Esophagus (tissue), 2 donors: Measurements from ENCODE around the gene FYCO1. TPM values are rescaled to one million over a fixed set of nuclear protein-coding genes. Genes with fewer than 3 reads are reported as not detected.

Experiments used
- H3K27ac ChIP-seq, 2 donors: one replicate each; pipeline ENCODE4 v1.5.1; 2013; ENCODE audit warnings: low read depth in 2 of 2, mild to moderate bottlenecking in 2 of 2, inconsistent platforms in 1 of 2, low read length in 1 of 2, moderate library complexity in 1 of 2
- H3K27me3 ChIP-seq, 2 donors: one replicate each; pipeline ENCODE4 v1.6.1; 2013; ENCODE audit warnings: low read length in 2 of 2, control low read depth in 1 of 2, mild to moderate bottlenecking in 1 of 2; ENCODE audit not compliant: insufficient read depth in 2 of 2, control insufficient read depth in 1 of 2
- H3K36me3 ChIP-seq, 2 donors: one replicate each; pipeline ENCODE4 v1.6.1; 2013; ENCODE audit warnings: low read length in 1 of 2; ENCODE audit not compliant: control insufficient read depth in 2 of 2, insufficient read depth in 2 of 2
- H3K4me1 ChIP-seq, 2 donors: one replicate each; pipeline ENCODE4 v1.6.1; 2013; ENCODE audit warnings: low read length in 1 of 2; ENCODE audit not compliant: control insufficient read depth in 2 of 2, insufficient read depth in 2 of 2
- H3K4me3 ChIP-seq, 2 donors: one replicate each; pipeline ENCODE4 v1.5.1; 2013; ENCODE audit warnings: low read length in 2 of 2, mild to moderate bottlenecking in 2 of 2, low read depth in 1 of 2, moderate library complexity in 1 of 2
- H3K9me3 ChIP-seq, 2 donors: one replicate each; pipeline ENCODE4 v1.6.1; 2013; ENCODE audit warnings: mild to moderate bottlenecking in 2 of 2, low read depth in 1 of 2, low read length in 1 of 2, moderate library complexity in 1 of 2; ENCODE audit not compliant: control insufficient read depth in 2 of 2, insufficient read depth in 1 of 2
- WGBS, 2 donors: extraction: QIAGEN DNeasy Blood & Tissue Kit; methylation state at CpG; one replicate each; pipeline ENCODE4 v1.1.7; 2013; 5-methylcytosine and 5-hydroxymethylcytosine counted together
- polyA plus RNA-seq, 2 donors: library from polyadenylated mRNA; stranded (reverse); fragments of 200-250 nt; gene quantifications; one replicate each; pipeline ENCODE4 v1.2.3, GENCODE V29; 2013
- donor health status: healthy with polysubstance abuse.
- donor health status: Bipolar disorder and iron deficiency.

FYCO1 gene
- polyA plus RNA-seq, 2 donors, result 9.6 to 11.9 TPM

GRCh38 chr3:45978006-45978761, 17.4 kb downstream of the FYCO1 start:
- Histone ChIP-seq H3K27ac (no peak overlapping the region), H3K27me3 (no peaks in the 10 kb centered on the region), H3K9me3 (no peaks in the 10 kb centered on the region), H3K4me3 (no peak overlapping the region), H3K4me1 (no peaks in the 10 kb centered on the region), H3K36me3 (peaks cover 6 to 31% of the 10 kb centered on the region in 2 donors)
- WGBS, 2 donors, result 70 to 80% methylated on average over 5 of the region's 5 CpGs

- Histone ChIP-seq H3K27me3 (no peaks in the 10 kb centered on the region), H3K9me3 (no peaks in the 10 kb centered on the region), H3K27ac (peak overlapping the region in 1 of 2 donors; percentile 2), H3K4me1 (peaks cover 2 to 3% of the 10 kb centered on the region in 2 donors), H3K36me3 (peaks cover 6 to 26% of the 10 kb centered on the region in 2 donors), H3K4me3 (no peak overlapping the region)
- 76 to 83% methylated on average over 6 of the region's 6 CpGs for WGBS, 2 donors
Observed at GRCh38 chr3:45976191-45977091, 19.2 kb downstream of the FYCO1 start.

GRCh38 chr3:45975686-45976085, 19.9 kb downstream of the FYCO1 start:
- H3K9me3 ChIP-seq, result no peaks in the 10 kb centered on the region
- 66 to 69% methylated on average over 5 of the region's 5 CpGs for WGBS, 2 donors
- peaks cover 6 to 20% of the 10 kb centered on the region in 2 donors for H3K36me3 ChIP-seq
- H3K4me1 ChIP-seq, result peaks cover 2 to 3% of the 10 kb centered on the region in 2 donors
- no peak overlapping the region for H3K27ac ChIP-seq
- no peak overlapping the region for H3K4me3 ChIP-seq
- H3K27me3 ChIP-seq, result no peaks in the 10 kb centered on the region

GRCh38 chr3:45974686-45975085, 20.9 kb downstream of the FYCO1 start:
- H3K4me1 ChIP-seq, result peaks cover 2 to 3% of the 10 kb centered on the region in 2 donors
- H3K36me3 ChIP-seq, result peaks cover 5 to 20% of the 10 kb centered on the region in 2 donors
- peak overlapping the region in 1 of 2 donors; percentile 35 for H3K27ac ChIP-seq

GRCh38 chr3:45972534-45973402, 22.9 kb downstream of the FYCO1 start:
- WGBS, 2 donors, result 66 to 70% methylated on average over 6 of the region's 6 CpGs
- Histone ChIP-seq H3K4me1 (peaks cover 2 to 6% of the 10 kb centered on the region in 2 donors), H3K27ac (peak overlapping the region; percentile 68 to 81), H3K9me3 (no peaks in the 10 kb centered on the region), H3K4me3 (no peak overlapping the region), H3K36me3 (peaks cover 9 to 25% of the 10 kb centered on the region in 2 donors), H3K27me3 (no peaks in the 10 kb centered on the region)

More at GRCh38 chr3:45974686-45975085, 20.9 kb downstream of the FYCO1 start:
- WGBS, 2 donors, result 62 to 75% methylated on average over 4 of the region's 4 CpGs
- H3K27me3 ChIP-seq, result no peaks in the 10 kb centered on the region
- no peaks in the 10 kb centered on the region for H3K9me3 ChIP-seq
- no peak overlapping the region for H3K4me3 ChIP-seq

GRCh38 chr3:45969953-45970352, 25.7 kb downstream of the FYCO1 start:
- peaks cover 22 to 44% of the 10 kb centered on the region in 2 donors for H3K36me3 ChIP-seq
- H3K4me3 ChIP-seq, result no peak overlapping the region
- no peaks in the 10 kb centered on the region for H3K27me3 ChIP-seq
- no peak overlapping the region for H3K27ac ChIP-seq
- 93 to 94% methylated on average over 3 of the region's 3 CpGs for WGBS, 2 donors
- no peaks in the 10 kb centered on the region for H3K9me3 ChIP-seq
- peaks cover 6 to 8% of the 10 kb centered on the region in 2 donors for H3K4me1 ChIP-seq

- Histone ChIP-seq H3K27me3 (no peaks in the 10 kb centered on the region), H3K4me3 (no peak overlapping the region), H3K27ac (no peak overlapping the region), H3K9me3 (no peaks in the 10 kb centered on the region), H3K36me3 (peaks cover 30 to 47% of the 10 kb centered on the region in 2 donors), H3K4me1 (peaks cover 8% of the 10 kb centered on the region in 2 donors)
- WGBS, 2 donors, result 91 to 92% methylated on average over 3 of the region's 3 CpGs
Observed at GRCh38 chr3:45969116-45969515, 26.5 kb downstream of the FYCO1 start.

GRCh38 chr3:45968706-45969105, 26.9 kb downstream of the FYCO1 start:
- Histone ChIP-seq H3K4me3 (no peak overlapping the region), H3K9me3 (no peaks in the 10 kb centered on the region), H3K27ac (no peak overlapping the region), H3K27me3 (no peaks in the 10 kb centered on the region), H3K4me1 (peaks cover 8% of the 10 kb centered on the region in 2 donors), H3K36me3 (peaks cover 31 to 49% of the 10 kb centered on the region in 2 donors)
- 81% methylated on average over 2 of the region's 2 CpGs for WGBS, 2 donors

- no peak overlapping the region for H3K4me3 ChIP-seq
- peaks cover 8% of the 10 kb centered on the region in 2 donors for H3K4me1 ChIP-seq
- no peaks in the 10 kb centered on the region for H3K9me3 ChIP-seq
- no peaks in the 10 kb centered on the region for H3K27me3 ChIP-seq
- WGBS, 2 donors, result 79 to 84% methylated on average over 9 of the region's 9 CpGs
- H3K27ac ChIP-seq, result no peak overlapping the region
- peaks cover 31 to 54% of the 10 kb centered on the region in 2 donors for H3K36me3 ChIP-seq
Observed at GRCh38 chr3:45968149-45968548, 27.5 kb downstream of the FYCO1 start.
